Psoas muscle (tissue), 8 donors: ENCODE measurements around the gene RGS14. TPM values are rescaled to one million over a fixed set of nuclear protein-coding genes. Genes with fewer than 3 reads are reported as not detected.
A peak's percentile ranks its signal among the peaks of the same experiment; 100 is the strongest.

Experiments used
- ATAC-seq, 4 donors: fragments of 200-7000 bp; cut with Tn5 transposase; one replicate each; pipeline ENCODE4 v1.9.1; 2020; ENCODE audit warnings: moderate library complexity in 3 of 4, mild to moderate bottlenecking in 2 of 4
- DNase-seq, 2 donors: peaks; one replicate each; pipeline ENCODE4 v3.0.0-alpha.2; 2020
- H3K27ac ChIP-seq: fragments of 200-600 bp; one replicate; pipeline ENCODE4 v1.8.0; 2022
- H3K27me3 ChIP-seq, 3 donors: fragments of 200-600 bp in 1 of 3; one replicate each; pipeline versions ENCODE4 v1.6.1 to v1.8.0; 2013 to 2022; ENCODE audit warnings: low read length in 2 of 3, mild to moderate bottlenecking in 2 of 3, moderate library complexity in 1 of 3; ENCODE audit not compliant: insufficient read depth in 3 of 3
- H3K36me3 ChIP-seq, 2 donors: fragments of 200-600 bp in 1 of 2; one replicate each; pipeline versions ENCODE4 v1.6.1 to v1.8.0; 2013 to 2022; ENCODE audit warnings: low read depth in 1 of 2, mild to moderate bottlenecking in 1 of 2, moderate library complexity in 1 of 2; ENCODE audit not compliant: insufficient read depth in 1 of 2
- H3K4me1 ChIP-seq: fragments of 200-600 bp; one replicate; pipeline ENCODE4 v1.8.0; 2022
- H3K4me3 ChIP-seq: fragments of 200-600 bp; one replicate; pipeline ENCODE4 v1.8.0; 2022; ENCODE audit warnings: mild to moderate bottlenecking
- H3K9me3 ChIP-seq: fragments of 200-600 bp; one replicate; pipeline ENCODE4 v1.8.0; 2022
- WGBS, 3 donors: extraction: QIAGEN DNeasy Blood & Tissue Kit; methylation state at CpG; one replicate each; pipeline versions ENCODE4 v1.1.6 to v1.1.7; 2013; 5-methylcytosine and 5-hydroxymethylcytosine counted together
- intact Hi-C, 2 donors: fragments of 100-400 bp; cut with DNase I; formaldehyde crosslinking; loops; one replicate each; pipeline versions ENCODE4 v1.11.0 to v1.14.2; 2022
- polyA plus RNA-seq, 3 donors: library from polyadenylated mRNA; stranded (reverse); fragments of 200-250 nt; gene quantifications; one replicate each; pipeline ENCODE4 v1.2.3, GENCODE V29; 2013
- total RNA-seq, 4 donors: library from RNA; stranded (reverse); fragmentation: NEBNext Ultra II Directional in 2 of 4; extraction: Animal tissue kit (Norgen Biotek cat#: 25700) in 2 of 4; gene quantifications; one replicate each; pipeline versions ENCODE4 v1.2.1 to v1.2.4, GENCODE V29; 2021 to 2023
- TF ChIP-seq, protein P1 (sequence below): fragments of 200-600 bp; IDR thresholded peaks from one replicate; pipeline ENCODE4 v1.8.0; 2022; ENCODE audit warnings: antibody characterized with exemption
- donor health status: healthy with polysubstance abuse.
- donor health status: DM: no; HTN: no; CAD: no; lungs with moderate emphysema.
- donor health status: Bipolar disorder and iron deficiency.
- donor health status: healthy.
- donor health status: DM: yes; HTN: yes; CAD: no.
- donor health status: DM: no; HTN: no; CAD: no.
- donor health status: DM: no; HTN: no; CAD: no.
- donor health status: DM: yes; HTN: yes; CAD: no.

RGS14 gene
- total and polyA plus RNA-seq, 7 donors, result 3.6 to 23.2 (median 10.0) TPM

DNA sequence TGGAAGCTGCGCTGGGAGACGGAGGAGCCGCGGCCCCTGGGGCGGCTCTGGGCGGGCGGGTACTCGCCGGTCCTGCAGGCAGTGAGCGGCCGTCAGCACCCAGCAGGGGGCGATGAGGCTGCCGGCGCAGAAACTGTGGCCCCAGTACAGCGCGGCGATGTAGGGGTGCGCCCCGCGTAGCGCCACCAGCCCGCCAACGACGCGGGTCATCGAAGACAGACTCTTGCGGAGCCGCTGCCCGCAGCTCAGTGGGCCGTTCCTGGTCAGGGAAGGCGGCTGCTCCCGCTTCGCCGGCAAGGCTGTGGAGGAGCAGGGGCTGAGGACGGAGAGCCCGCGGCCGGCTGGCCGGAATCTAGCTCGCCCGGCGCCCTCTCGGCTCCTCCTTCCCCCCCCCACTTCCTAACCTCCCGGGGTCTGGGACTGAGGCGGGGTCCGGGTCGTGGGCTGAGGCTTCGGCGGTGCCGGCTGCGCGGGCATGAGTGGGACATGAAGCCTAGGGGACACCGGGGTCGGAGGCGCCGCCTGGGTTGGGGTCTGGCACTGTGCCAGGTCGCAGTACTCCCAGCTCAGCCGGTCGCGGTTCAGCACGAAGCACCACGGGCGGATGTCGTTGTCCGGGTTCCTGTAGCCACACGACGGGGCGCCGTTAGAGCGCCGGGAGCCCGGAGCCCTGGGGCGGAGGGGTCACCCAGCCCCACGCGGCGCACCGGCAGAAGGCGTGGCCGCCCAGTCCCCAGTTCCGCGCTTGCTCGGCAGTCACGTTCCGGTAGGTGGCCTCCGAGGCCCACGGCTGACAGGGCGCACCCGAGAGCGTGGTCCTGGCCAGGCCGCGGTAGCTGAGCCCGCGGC is 46.3 kb downstream of the RGS14 start:
- ATAC-seq (peak; percentile 92 to 98 (median 96)), DNase-seq (peak; percentile 88 to 93)
- H3K27me3 ChIP-seq, result peaks cover 0 to 58% (median 35%) of the 10 kb centered on the region in 3 donors
- H3K4me1 ChIP-seq, result peaks cover 14% of the 10 kb centered on the region
- intact Hi-C loops, result loop anchor here (1.0 kb wide), 2 partner anchors 49 to 50 kb away; no protein-coding TSS in a partner anchor
- TF ChIP-seq, protein P1, sequence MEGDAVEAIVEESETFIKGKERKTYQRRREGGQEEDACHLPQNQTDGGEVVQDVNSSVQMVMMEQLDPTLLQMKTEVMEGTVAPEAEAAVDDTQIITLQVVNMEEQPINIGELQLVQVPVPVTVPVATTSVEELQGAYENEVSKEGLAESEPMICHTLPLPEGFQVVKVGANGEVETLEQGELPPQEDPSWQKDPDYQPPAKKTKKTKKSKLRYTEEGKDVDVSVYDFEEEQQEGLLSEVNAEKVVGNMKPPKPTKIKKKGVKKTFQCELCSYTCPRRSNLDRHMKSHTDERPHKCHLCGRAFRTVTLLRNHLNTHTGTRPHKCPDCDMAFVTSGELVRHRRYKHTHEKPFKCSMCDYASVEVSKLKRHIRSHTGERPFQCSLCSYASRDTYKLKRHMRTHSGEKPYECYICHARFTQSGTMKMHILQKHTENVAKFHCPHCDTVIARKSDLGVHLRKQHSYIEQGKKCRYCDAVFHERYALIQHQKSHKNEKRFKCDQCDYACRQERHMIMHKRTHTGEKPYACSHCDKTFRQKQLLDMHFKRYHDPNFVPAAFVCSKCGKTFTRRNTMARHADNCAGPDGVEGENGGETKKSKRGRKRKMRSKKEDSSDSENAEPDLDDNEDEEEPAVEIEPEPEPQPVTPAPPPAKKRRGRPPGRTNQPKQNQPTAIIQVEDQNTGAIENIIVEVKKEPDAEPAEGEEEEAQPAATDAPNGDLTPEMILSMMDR, result peak; percentile 73
- no peak overlapping the region for H3K27ac ChIP-seq
- peak overlapping the region; percentile 60 for H3K4me3 ChIP-seq
- H3K36me3 ChIP-seq, result no peaks in the 10 kb centered on the region
- no peaks in the 10 kb centered on the region for H3K9me3 ChIP-seq
- 0 to 1% (median 0%) methylated on average over 56 to 93 of the region's 93 CpGs for WGBS, 3 donors

DNA sequence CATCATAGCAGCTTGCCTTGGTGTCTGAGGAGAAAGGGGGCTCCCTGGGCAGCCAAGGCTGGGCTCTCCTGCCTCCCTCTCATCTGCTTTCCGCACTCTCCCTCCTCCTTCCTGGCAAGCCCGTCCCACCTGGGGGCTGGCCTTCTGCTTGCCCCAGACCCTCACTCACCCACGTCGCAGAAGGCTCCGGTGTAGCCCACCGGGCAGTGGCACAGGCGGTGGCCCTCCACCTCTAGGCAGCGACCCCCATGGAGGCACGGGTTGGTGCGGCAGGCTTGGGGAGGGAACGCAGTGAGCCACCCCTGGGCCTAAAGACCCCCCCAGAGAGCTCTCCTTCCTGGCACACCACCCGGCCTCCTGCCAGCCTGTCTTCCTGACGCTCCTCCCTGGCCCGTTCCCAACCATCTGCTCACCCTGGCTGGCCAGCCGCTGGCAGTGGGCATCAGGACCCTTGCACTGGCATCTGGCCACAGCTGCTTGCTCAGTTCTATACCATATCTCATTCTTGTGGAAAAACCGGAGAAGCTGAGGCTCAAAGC is 47.0 kb downstream of the RGS14 start:
- peaks cover 0 to 51% (median 30%) of the 10 kb centered on the region in 3 donors for H3K27me3 ChIP-seq
- H3K9me3 ChIP-seq, result no peaks in the 10 kb centered on the region
- H3K36me3 ChIP-seq, result no peaks in the 10 kb centered on the region
- intact Hi-C loops, result loop anchor here (1.0 to 5.0 kb wide), 3 partner anchors 49 to 98 kb away; no protein-coding TSS in a partner anchor
- TF ChIP-seq, protein P1, result no peak
- no peak for ATAC-seq
- H3K27ac ChIP-seq, result no peak overlapping the region
- peaks cover 14% of the 10 kb centered on the region for H3K4me1 ChIP-seq
- no peak for DNase-seq
- peak overlapping the region; percentile 60 for H3K4me3 ChIP-seq
- 17 to 25% (median 20%) methylated on average over 15 to 16 of the region's 16 CpGs for WGBS, 3 donors

DNA sequence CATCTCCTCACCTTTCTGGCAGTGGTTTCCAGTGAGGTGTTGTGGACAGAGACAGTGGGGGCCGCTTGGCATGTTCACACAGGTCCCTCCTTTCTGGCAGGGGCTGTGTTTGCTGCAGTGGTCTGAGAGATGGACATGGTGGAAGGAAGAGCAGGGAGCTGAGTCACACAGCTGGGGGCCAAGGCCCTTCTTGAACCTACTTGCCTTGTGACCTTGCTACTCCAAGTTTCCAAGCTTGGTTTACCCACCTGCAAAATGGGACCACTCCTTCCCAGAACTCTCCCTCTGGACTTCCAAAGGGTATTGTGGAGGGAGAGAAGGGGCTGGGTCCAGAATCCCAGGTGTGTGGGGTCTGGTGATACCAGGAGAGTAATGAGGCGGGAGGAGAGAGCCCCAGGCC is 47.6 kb downstream of the RGS14 start:
- TF ChIP-seq, protein P1, result no peak
- Histone ChIP-seq H3K4me1 (peaks cover 14% of the 10 kb centered on the region), H3K36me3 (no peaks in the 10 kb centered on the region), H3K4me3 (no peak overlapping the region), H3K27ac (no peak overlapping the region), H3K9me3 (no peaks in the 10 kb centered on the region), H3K27me3 (peaks cover 0 to 45% (median 24%) of the 10 kb centered on the region in 3 donors)
- DNase-seq, result no peak
- 89 to 93% (median 90%) methylated on average over 2 of the region's 2 CpGs for WGBS, 3 donors
- intact Hi-C loops, result loop anchor here in 1 of 2 donors (5.0 kb wide), 1 partner anchor 97 kb away; no protein-coding TSS in a partner anchor
- no peak for ATAC-seq

DNA sequence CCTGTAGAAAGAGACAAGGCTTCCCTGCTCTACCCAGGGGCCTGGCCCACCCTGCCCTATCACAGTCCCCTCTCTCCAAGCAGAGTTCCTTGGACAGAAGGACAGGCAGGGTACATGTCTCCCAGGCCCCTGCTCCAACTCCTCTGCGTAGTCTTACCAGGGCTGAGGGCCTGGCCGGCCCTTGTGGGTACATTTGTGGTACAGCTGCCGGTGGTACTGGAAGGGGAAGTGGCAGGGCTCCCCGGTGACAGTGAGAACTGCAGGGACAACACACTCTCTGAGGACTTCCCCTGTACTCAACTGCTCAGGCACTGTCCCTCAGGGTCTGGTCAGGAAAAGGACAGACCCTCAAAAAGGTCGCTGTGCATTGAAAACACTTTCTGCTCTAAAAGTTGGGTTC is 48.1 kb downstream of the RGS14 start:
- Histone ChIP-seq H3K4me3 (no peak overlapping the region), H3K4me1 (peaks cover 14% of the 10 kb centered on the region), H3K27me3 (peaks cover 0 to 40% (median 23%) of the 10 kb centered on the region in 3 donors), H3K27ac (no peak overlapping the region), H3K36me3 (no peaks in the 10 kb centered on the region), H3K9me3 (no peaks in the 10 kb centered on the region)
- intact Hi-C loops, result loop anchor here in 1 of 2 donors (5.0 kb wide), 1 partner anchor 96 kb away; no protein-coding TSS in a partner anchor
- 78 to 85% (median 84%) methylated on average over 5 of the region's 5 CpGs for WGBS, 3 donors
- TF ChIP-seq, protein P1, result no peak
- no peak for DNase-seq
- ATAC-seq, result no peak
